Measurements from ENCODE around the gene KRTAP1-3. TPM values are rescaled to one million over a fixed set of nuclear protein-coding genes. Genes with fewer than 3 reads are reported as not detected.

The KRTAP1-3 gene
- total and polyA plus RNA-seq, 8 donors, result not detected

DNA sequence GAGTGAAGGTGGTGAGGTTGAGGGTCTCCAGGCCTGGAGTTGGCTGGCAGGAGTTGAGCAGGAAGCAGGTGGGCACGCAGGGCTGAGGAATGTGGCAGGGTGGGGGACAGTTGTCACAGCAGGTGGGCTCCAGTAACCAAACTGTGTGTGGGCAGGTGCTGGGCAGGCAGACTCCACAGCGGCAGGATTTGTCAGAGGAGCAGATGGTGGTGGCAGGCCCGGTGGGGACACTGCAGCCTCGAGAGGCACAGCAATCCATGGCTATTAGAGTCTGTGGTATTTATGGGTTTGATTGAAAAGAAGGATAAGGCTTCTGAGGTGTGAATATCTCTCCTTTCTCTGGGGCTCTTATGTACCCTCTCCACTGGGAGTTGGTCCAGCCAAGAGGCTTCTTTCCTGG is 40.8 kb downstream of the KRTAP1-3 start, which contains the start of gene KRTAP3-3:
KRTAP3-3 (minus strand) TSS at position 326 of the 400 bp plus-strand sequence; CDS start at position 259, 67 bp downstream.
- Histone ChIP-seq H3K27me3 (no peaks in the 10 kb centered on the region), H3K9me3 (no peaks in the 10 kb centered on the region), H3K4me1 (no peaks in the 10 kb centered on the region), H3K36me3 (no peaks in the 10 kb centered on the region), H3K27ac (no peak within 1 kb of the TSS), H3K4me3 (no peak within 1 kb of the TSS)
- FAIRE-seq (no peak), ATAC-seq (no peak), DNase-seq (no peak)
- TF ChIP-seq, protein P1, sequence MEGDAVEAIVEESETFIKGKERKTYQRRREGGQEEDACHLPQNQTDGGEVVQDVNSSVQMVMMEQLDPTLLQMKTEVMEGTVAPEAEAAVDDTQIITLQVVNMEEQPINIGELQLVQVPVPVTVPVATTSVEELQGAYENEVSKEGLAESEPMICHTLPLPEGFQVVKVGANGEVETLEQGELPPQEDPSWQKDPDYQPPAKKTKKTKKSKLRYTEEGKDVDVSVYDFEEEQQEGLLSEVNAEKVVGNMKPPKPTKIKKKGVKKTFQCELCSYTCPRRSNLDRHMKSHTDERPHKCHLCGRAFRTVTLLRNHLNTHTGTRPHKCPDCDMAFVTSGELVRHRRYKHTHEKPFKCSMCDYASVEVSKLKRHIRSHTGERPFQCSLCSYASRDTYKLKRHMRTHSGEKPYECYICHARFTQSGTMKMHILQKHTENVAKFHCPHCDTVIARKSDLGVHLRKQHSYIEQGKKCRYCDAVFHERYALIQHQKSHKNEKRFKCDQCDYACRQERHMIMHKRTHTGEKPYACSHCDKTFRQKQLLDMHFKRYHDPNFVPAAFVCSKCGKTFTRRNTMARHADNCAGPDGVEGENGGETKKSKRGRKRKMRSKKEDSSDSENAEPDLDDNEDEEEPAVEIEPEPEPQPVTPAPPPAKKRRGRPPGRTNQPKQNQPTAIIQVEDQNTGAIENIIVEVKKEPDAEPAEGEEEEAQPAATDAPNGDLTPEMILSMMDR (IDR thresholded peaks at IDR 0.05), result no peak
- intact Hi-C loops (cut with DNase I), result no loop called here
- 56 to 71% methylated on average over 4 of the region's 4 CpGs for WGBS, 2 donors

DNA sequence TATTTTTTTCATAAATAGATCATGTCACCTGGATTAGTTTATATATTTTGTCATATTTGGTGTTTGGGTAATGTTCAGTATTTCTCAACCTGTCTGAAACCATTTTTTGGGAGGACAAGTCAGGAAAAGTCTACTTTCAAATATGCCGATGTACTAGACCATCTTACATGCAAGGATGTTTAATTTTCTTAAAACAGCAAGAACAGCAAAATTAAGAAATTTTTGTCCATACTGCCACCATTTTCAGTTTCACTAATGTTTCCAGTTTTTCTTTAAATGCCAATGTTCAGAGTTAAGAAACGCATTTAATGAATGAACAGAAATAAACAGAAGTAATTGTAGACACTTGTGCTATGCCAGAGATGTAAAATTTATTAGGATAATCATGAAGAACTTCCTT is 41.6 kb downstream of the KRTAP1-3 start:
- intact Hi-C loops (cut with DNase I), result no loop called here
- no peaks in the 10 kb centered on the region for H3K4me1 ChIP-seq
- no peak overlapping the region for H3K4me3 ChIP-seq
- no peaks in the 10 kb centered on the region for H3K36me3 ChIP-seq
- DNase-seq (no peak), ATAC-seq (no peak), FAIRE-seq (no peak)
- WGBS, 2 donors, result 73 to 86% methylated on average over 2 of the region's 2 CpGs
- TF ChIP-seq, protein P1 (IDR thresholded peaks at IDR 0.05), result no peak
- no peaks in the 10 kb centered on the region for H3K27me3 ChIP-seq
- H3K27ac ChIP-seq, result no peak overlapping the region
- H3K9me3 ChIP-seq, result no peaks in the 10 kb centered on the region

DNA sequence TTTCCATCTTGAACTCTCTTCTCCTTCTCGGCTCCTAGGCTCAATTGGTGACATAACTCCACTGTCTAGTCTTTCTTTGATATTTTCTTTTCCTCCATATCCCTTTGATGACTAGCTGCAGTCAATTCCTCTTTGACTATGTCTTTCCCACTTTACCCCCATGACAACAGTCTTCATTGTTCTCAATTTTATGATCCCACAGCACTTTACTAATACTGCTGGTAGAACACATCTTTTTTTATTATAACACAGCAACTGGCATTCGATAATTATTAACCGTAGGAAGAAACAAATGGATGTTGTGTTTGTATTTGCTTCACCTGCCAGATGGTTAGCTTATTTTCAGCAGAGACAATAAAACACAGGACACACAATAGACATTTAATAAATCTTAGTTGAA is 42.0 kb downstream of the KRTAP1-3 start:
- no peaks in the 10 kb centered on the region for H3K4me1 ChIP-seq
- no peaks in the 10 kb centered on the region for H3K36me3 ChIP-seq
- DNase-seq (no peak), FAIRE-seq (no peak), ATAC-seq (no peak)
- 46 to 59% methylated on average over 3 of the region's 3 CpGs for WGBS, 2 donors
- H3K4me3 ChIP-seq, result no peak overlapping the region
- no peaks in the 10 kb centered on the region for H3K9me3 ChIP-seq
- no peak overlapping the region for H3K27ac ChIP-seq
- intact Hi-C loops (cut with DNase I), result no loop called here
- TF ChIP-seq, protein P1 (IDR thresholded peaks at IDR 0.05), result no peak
- no peaks in the 10 kb centered on the region for H3K27me3 ChIP-seq

DNA sequence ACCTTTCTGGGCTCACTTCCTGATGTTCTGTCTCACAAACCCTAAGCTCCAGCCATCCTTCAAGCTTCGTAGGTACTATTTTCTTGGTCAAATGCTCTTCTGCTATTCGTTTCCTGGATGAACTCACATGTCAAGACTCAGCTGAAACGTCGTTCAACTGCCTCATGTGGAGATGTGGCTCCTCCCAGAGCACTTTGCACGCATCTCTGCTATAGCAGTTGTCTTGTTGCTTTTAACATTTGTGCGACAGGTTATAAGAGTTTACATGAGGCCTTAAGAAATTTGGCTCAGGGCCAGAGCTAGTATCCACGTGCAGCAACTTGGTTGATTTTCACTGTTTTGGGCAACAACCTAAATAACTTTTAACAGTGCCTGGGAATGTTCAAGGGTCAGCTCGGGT is 47.8 kb downstream of the KRTAP1-3 start:
- TF ChIP-seq, protein P1 (IDR thresholded peaks at IDR 0.05), result no peak
- ATAC-seq (no peak), DNase-seq (no peak), FAIRE-seq (no peak)
- H3K27me3 ChIP-seq, result no peaks in the 10 kb centered on the region
- H3K36me3 ChIP-seq, result no peaks in the 10 kb centered on the region
- H3K4me1 ChIP-seq, result no peaks in the 10 kb centered on the region
- whole genome bisulfite sequencing, 2 donors, result 40 to 46% methylated on average over 8 of the region's 8 CpGs
- H3K27ac ChIP-seq, result no peak overlapping the region
- no peak overlapping the region for H3K4me3 ChIP-seq
- H3K9me3 ChIP-seq, result no peaks in the 10 kb centered on the region
- intact Hi-C loops (cut with DNase I), result no loop called here

DNA sequence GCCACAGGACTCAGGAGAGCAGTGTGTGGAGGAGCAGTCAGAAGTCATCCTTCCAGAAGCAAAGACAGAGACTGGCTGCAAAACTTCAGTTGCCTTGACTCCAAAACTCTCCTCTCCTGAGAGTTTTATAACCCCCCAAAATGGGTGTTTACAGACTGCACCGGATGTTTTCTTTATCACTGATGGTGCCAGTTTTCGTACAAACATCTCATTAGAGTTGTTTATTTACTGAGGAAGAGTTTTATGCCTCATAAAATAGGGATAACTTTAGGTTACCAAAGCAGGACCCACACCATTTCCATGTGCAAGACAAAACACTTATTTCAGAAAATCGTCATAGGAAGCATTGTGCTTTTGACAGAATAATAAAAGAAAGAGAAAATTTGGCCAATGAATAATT is 50.4 kb downstream of the KRTAP1-3 start, which contains the start of gene KRT40:
KRT40 (minus strand) TSS at position 101 of the 400 bp plus-strand sequence; CDS start at position 48, 53 bp downstream.
- WGBS, 2 donors, result 39 to 48% methylated on average over 3 of the region's 3 CpGs
- intact Hi-C loops (cut with DNase I), result no loop called here
- DNase-seq, result no peak
- H3K4me3 ChIP-seq, result no peak within 1 kb of the TSS
- no peaks in the 10 kb centered on the region for H3K4me1 ChIP-seq
- no peaks in the 10 kb centered on the region for H3K9me3 ChIP-seq
- no peaks in the 10 kb centered on the region for H3K27me3 ChIP-seq
- FAIRE-seq, result no peak
- no peak for ATAC-seq
- H3K36me3 ChIP-seq, result no peaks in the 10 kb centered on the region
- H3K27ac ChIP-seq, result no peak within 1 kb of the TSS
- TF ChIP-seq, protein P1 (IDR thresholded peaks at IDR 0.05), result no peak

Other genes with a start within 250 kb of the KRTAP1-3 start
Only the 30 nearest of the 37 such genes appear.
- gene KRT12, start 167.7 kb downstream of the KRTAP1-3 start, total RNA-seq, result not detected
- gene KRT12, start 167.7 kb downstream of the KRTAP1-3 start, polyA plus RNA-seq, result not detected
- gene KRT20, start 149.6 kb downstream of the KRTAP1-3 start, total RNA-seq, result under 1 TPM in 1 of 6 donors, not detected in 5; 0.63 TPM
- gene KRT20, start 149.6 kb downstream of the KRTAP1-3 start, polyA plus RNA-seq, result under 1 TPM in 1 of 2 donors, not detected in 1; 0.46 TPM
- gene KRT23, start 97.2 kb downstream of the KRTAP1-3 start, total RNA-seq, result 10 to 100 TPM in 2 of 6 donors, 1 to 10 TPM in 1, under 1 TPM in 3; 0.78 to 17.7 (median 1.1) TPM
- 1 to 10 TPM in 1 of 2 donors, under 1 TPM in 1; 0.59 to 7.6 TPM for gene KRT23, start 97.2 kb downstream of the KRTAP1-3 start, polyA plus RNA-seq
- gene KRT39, start 67.9 kb downstream of the KRTAP1-3 start, total RNA-seq, result not detected
- gene KRT39, start 67.9 kb downstream of the KRTAP1-3 start, polyA plus RNA-seq, result not detected
- under 1 TPM in 3 of 6 donors, not detected in 3; 0.09 to 0.24 (median 0.20) TPM for gene KRT40, start 50.5 kb downstream of the KRTAP1-3 start, total RNA-seq
- 1 to 10 TPM in 1 of 2 donors, under 1 TPM in 1; 0.61 to 1.0 TPM for gene KRT40, start 50.5 kb downstream of the KRTAP1-3 start, polyA plus RNA-seq
- gene KRTAP3-3, start 40.7 kb downstream of the KRTAP1-3 start, total RNA-seq, result not detected
- gene KRTAP3-3, start 40.7 kb downstream of the KRTAP1-3 start, polyA plus RNA-seq, result under 1 TPM in 1 of 2 donors, not detected in 1; 0.30 TPM
- not detected for gene KRTAP3-2, start 35.0 kb downstream of the KRTAP1-3 start, total RNA-seq
- not detected for gene KRTAP3-2, start 35.0 kb downstream of the KRTAP1-3 start, polyA plus RNA-seq
- not detected for gene KRTAP3-1, start 25.7 kb downstream of the KRTAP1-3 start, total RNA-seq
- under 1 TPM in 1 of 2 donors, not detected in 1; 0.19 TPM for gene KRTAP3-1, start 25.7 kb downstream of the KRTAP1-3 start, polyA plus RNA-seq
- gene KRTAP1-5, start 7.7 kb downstream of the KRTAP1-3 start, total RNA-seq, result not detected
- not detected for gene KRTAP1-5, start 7.7 kb downstream of the KRTAP1-3 start, polyA plus RNA-seq
- not detected for gene KRTAP1-4, start 4.7 kb downstream of the KRTAP1-3 start, total RNA-seq
- gene KRTAP1-4, start 4.7 kb downstream of the KRTAP1-3 start, polyA plus RNA-seq, result not detected
- under 1 TPM in 3 of 6 donors, not detected in 3; 0.16 to 0.46 (median 0.31) TPM for gene KRTAP1-1, start 6.6 kb upstream of the KRTAP1-3 start, total RNA-seq
- gene KRTAP1-1, start 6.6 kb upstream of the KRTAP1-3 start, polyA plus RNA-seq, result under 1 TPM in 1 of 2 donors, not detected in 1; 0.68 TPM
- gene KRTAP2-1, start 12.4 kb upstream of the KRTAP1-3 start, total RNA-seq, result not detected
- not detected for gene KRTAP2-1, start 12.4 kb upstream of the KRTAP1-3 start, polyA plus RNA-seq
- gene KRTAP2-2, start 20.4 kb upstream of the KRTAP1-3 start, total RNA-seq, result not detected
- gene KRTAP2-2, start 20.4 kb upstream of the KRTAP1-3 start, polyA plus RNA-seq, result not detected
- not detected for gene KRTAP2-3, start 25.2 kb upstream of the KRTAP1-3 start, total RNA-seq
- gene KRTAP2-3, start 25.2 kb upstream of the KRTAP1-3 start, polyA plus RNA-seq, result not detected
- not detected for gene KRTAP2-4, start 31.0 kb upstream of the KRTAP1-3 start, total RNA-seq
- not detected for gene KRTAP2-4, start 31.0 kb upstream of the KRTAP1-3 start, polyA plus RNA-seq
- not detected for gene KRTAP4-7, start 49.3 kb upstream of the KRTAP1-3 start, total RNA-seq
- not detected for gene KRTAP4-7, start 49.3 kb upstream of the KRTAP1-3 start, polyA plus RNA-seq
- gene KRTAP4-8, start 63.3 kb upstream of the KRTAP1-3 start, total RNA-seq, result not detected
- not detected for gene KRTAP4-8, start 63.3 kb upstream of the KRTAP1-3 start, polyA plus RNA-seq
- not detected for gene KRTAP4-16, start 67.3 kb upstream of the KRTAP1-3 start, total RNA-seq
- gene KRTAP4-16, start 67.3 kb upstream of the KRTAP1-3 start, polyA plus RNA-seq, result not detected
- not detected for gene KRTAP4-9, start 70.5 kb upstream of the KRTAP1-3 start, total RNA-seq
- gene KRTAP4-9, start 70.5 kb upstream of the KRTAP1-3 start, polyA plus RNA-seq, result not detected
- not detected for gene KRTAP4-11, start 83.5 kb upstream of the KRTAP1-3 start, total RNA-seq
- not detected for gene KRTAP4-11, start 83.5 kb upstream of the KRTAP1-3 start, polyA plus RNA-seq
- not detected for gene KRTAP4-12, start 89.3 kb upstream of the KRTAP1-3 start, total RNA-seq
- gene KRTAP4-12, start 89.3 kb upstream of the KRTAP1-3 start, polyA plus RNA-seq, result not detected
- not detected for gene KRTAP4-6, start 105.7 kb upstream of the KRTAP1-3 start, total RNA-seq
- not detected for gene KRTAP4-6, start 105.7 kb upstream of the KRTAP1-3 start, polyA plus RNA-seq
- not detected for gene KRTAP4-5, start 115.0 kb upstream of the KRTAP1-3 start, total RNA-seq
- not detected for gene KRTAP4-5, start 115.0 kb upstream of the KRTAP1-3 start, polyA plus RNA-seq
- gene KRTAP4-4, start 125.9 kb upstream of the KRTAP1-3 start, total RNA-seq, result not detected
- not detected for gene KRTAP4-4, start 125.9 kb upstream of the KRTAP1-3 start, polyA plus RNA-seq
- gene KRTAP4-3, start 133.3 kb upstream of the KRTAP1-3 start, total RNA-seq, result not detected
- not detected for gene KRTAP4-3, start 133.3 kb upstream of the KRTAP1-3 start, polyA plus RNA-seq
- gene KRTAP4-2, start 143.3 kb upstream of the KRTAP1-3 start, total RNA-seq, result not detected
- gene KRTAP4-2, start 143.3 kb upstream of the KRTAP1-3 start, polyA plus RNA-seq, result not detected
- not detected for gene KRTAP4-1, start 150.0 kb upstream of the KRTAP1-3 start, total RNA-seq
- gene KRTAP4-1, start 150.0 kb upstream of the KRTAP1-3 start, polyA plus RNA-seq, result not detected
- gene KRTAP9-1, start 155.0 kb upstream of the KRTAP1-3 start, total RNA-seq, result not detected
- not detected for gene KRTAP9-1, start 155.0 kb upstream of the KRTAP1-3 start, polyA plus RNA-seq
- not detected for gene KRTAP9-2, start 191.8 kb upstream of the KRTAP1-3 start, total RNA-seq
- not detected for gene KRTAP9-2, start 191.8 kb upstream of the KRTAP1-3 start, polyA plus RNA-seq
- gene KRTAP9-3, start 197.6 kb upstream of the KRTAP1-3 start, total RNA-seq, result not detected
- not detected for gene KRTAP9-3, start 197.6 kb upstream of the KRTAP1-3 start, polyA plus RNA-seq

All from pancreas (tissue), 10 donors.